ENCODE data around the gene TNS1. TPM values are rescaled to one million over a fixed set of nuclear protein-coding genes. Genes with fewer than 3 reads are reported as not detected.

TNS1 gene
- total RNA-seq, 1 experiment from 2014 or later: 0.49 TPM

DNA sequence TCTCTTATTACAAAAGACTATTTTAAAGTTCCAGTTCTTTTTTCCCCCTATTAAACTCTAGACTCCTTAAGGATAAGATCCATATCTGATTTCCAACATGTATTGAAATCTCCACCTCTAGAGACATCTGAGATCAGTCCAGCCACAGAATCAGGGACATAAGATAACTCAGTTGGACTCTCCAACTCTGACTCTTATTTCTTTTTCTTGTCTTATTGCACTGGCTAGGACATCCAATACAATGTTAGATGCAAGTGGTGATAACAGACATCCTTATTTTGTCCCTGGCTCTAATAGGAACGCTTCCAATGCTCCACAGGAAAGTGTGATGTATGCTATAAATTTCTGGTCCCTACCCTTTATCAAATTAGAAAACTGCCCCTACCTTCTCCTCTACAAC, 158.1 kb downstream of the TNS1 start:
- no TSS peak for BruUV-seq (replicated peaks)
- in situ Hi-C loops (cut with HindIII; ENCODE audit: low pct_unique_long_range_greater_than_20kb, low sequenced_read_pairs): no loop called here
- CTCF ChIA-PET: no interaction called here

GRCh38 chr2:217843324-217843723, 159.5 kb downstream of the TNS1 start:
- Histone ChIP-seq H3K9me3 (ENCODE audit: control insufficient read depth, insufficient read depth, low read depth, low read length) (no peaks in the 10 kb centered on the region), H3K36me3 (ENCODE audit: control insufficient read depth, insufficient read depth, low read length) (no peaks in the 10 kb centered on the region), H3K4me1 (ENCODE audit: control insufficient read depth, insufficient read depth, low read length) (no peaks in the 10 kb centered on the region), H3K27me3 (ENCODE audit: control insufficient read depth, insufficient read depth, low read length) (peaks cover 4% of the 10 kb centered on the region; the same call in 1 of the 2 replicates), H3K4me3 (ENCODE audit: low read depth in 2 of 2, low read length in 2 of 2) (no peak overlapping the region), H3K27ac (ENCODE audit: low read length) (no peak overlapping the region)
- ChIA-PET CTCF (interaction anchor here (0.6 kb wide), 1 partner anchor 375 kb away, joined by 3 read pairs; no protein-coding TSS in a partner anchor), POLR2A (no interaction called here)
- intact Hi-C loops (cut with micrococcal nuclease; ENCODE audit: unreplicated experiment) (no loop called here), in situ Hi-C loops (cut with HindIII; ENCODE audit: low pct_unique_long_range_greater_than_20kb, low sequenced_read_pairs) (no loop called here)
- ATAC-seq (no peak), DNase-seq (ENCODE audit: low read depth, low spot score) (no peak)
- no TSS peak for BruUV-seq (replicated peaks)
- no peak for TF ChIP-seq POLR2AphosphoS5 (IDR thresholded peaks at IDR 0.05; ENCODE audit: low read depth, low read length)
- TF ChIP-seq, protein P1, sequence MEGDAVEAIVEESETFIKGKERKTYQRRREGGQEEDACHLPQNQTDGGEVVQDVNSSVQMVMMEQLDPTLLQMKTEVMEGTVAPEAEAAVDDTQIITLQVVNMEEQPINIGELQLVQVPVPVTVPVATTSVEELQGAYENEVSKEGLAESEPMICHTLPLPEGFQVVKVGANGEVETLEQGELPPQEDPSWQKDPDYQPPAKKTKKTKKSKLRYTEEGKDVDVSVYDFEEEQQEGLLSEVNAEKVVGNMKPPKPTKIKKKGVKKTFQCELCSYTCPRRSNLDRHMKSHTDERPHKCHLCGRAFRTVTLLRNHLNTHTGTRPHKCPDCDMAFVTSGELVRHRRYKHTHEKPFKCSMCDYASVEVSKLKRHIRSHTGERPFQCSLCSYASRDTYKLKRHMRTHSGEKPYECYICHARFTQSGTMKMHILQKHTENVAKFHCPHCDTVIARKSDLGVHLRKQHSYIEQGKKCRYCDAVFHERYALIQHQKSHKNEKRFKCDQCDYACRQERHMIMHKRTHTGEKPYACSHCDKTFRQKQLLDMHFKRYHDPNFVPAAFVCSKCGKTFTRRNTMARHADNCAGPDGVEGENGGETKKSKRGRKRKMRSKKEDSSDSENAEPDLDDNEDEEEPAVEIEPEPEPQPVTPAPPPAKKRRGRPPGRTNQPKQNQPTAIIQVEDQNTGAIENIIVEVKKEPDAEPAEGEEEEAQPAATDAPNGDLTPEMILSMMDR (IDR thresholded peaks at IDR 0.05): no peak
- TF ChIP-seq, protein P2, sequence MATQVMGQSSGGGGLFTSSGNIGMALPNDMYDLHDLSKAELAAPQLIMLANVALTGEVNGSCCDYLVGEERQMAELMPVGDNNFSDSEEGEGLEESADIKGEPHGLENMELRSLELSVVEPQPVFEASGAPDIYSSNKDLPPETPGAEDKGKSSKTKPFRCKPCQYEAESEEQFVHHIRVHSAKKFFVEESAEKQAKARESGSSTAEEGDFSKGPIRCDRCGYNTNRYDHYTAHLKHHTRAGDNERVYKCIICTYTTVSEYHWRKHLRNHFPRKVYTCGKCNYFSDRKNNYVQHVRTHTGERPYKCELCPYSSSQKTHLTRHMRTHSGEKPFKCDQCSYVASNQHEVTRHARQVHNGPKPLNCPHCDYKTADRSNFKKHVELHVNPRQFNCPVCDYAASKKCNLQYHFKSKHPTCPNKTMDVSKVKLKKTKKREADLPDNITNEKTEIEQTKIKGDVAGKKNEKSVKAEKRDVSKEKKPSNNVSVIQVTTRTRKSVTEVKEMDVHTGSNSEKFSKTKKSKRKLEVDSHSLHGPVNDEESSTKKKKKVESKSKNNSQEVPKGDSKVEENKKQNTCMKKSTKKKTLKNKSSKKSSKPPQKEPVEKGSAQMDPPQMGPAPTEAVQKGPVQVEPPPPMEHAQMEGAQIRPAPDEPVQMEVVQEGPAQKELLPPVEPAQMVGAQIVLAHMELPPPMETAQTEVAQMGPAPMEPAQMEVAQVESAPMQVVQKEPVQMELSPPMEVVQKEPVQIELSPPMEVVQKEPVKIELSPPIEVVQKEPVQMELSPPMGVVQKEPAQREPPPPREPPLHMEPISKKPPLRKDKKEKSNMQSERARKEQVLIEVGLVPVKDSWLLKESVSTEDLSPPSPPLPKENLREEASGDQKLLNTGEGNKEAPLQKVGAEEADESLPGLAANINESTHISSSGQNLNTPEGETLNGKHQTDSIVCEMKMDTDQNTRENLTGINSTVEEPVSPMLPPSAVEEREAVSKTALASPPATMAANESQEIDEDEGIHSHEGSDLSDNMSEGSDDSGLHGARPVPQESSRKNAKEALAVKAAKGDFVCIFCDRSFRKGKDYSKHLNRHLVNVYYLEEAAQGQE (IDR thresholded peaks at IDR 0.05; ENCODE audit: insufficient read depth in 1 of 2, low read depth in 2 of 2, low read length in 1 of 2): no peak
- TF ChIP-seq TCF7L2 (IDR thresholded peaks at IDR 0.05; ENCODE audit: low read depth, low read length): no peak
- no peak for TF ChIP-seq SIN3A (IDR thresholded peaks at IDR 0.05; ENCODE audit: borderline replicate concordance, insufficient read depth, low read depth, low read length)

More for the DNA sequence above, 158.1 kb downstream of the TNS1 start:
- TF ChIP-seq TCF7L2 (IDR thresholded peaks at IDR 0.05; ENCODE audit: low read depth, low read length): no peak
- TF ChIP-seq, protein P1 (IDR thresholded peaks at IDR 0.05): no peak
- TF ChIP-seq POLR2AphosphoS5 (IDR thresholded peaks at IDR 0.05; ENCODE audit: low read depth, low read length): no peak
- TF ChIP-seq SIN3A (IDR thresholded peaks at IDR 0.05; ENCODE audit: borderline replicate concordance, insufficient read depth, low read depth, low read length): no peak
- TF ChIP-seq, protein P2 (IDR thresholded peaks at IDR 0.05; ENCODE audit: insufficient read depth in 1 of 2, low read depth in 2 of 2, low read length in 1 of 2): no peak
- POLR2A ChIA-PET: no interaction called here
- Histone ChIP-seq H3K36me3 (ENCODE audit: control insufficient read depth, insufficient read depth, low read length) (no peaks in the 10 kb centered on the region), H3K27ac (ENCODE audit: low read length) (no peak overlapping the region), H3K4me1 (ENCODE audit: control insufficient read depth, insufficient read depth, low read length) (no peaks in the 10 kb centered on the region), H3K9me3 (ENCODE audit: control insufficient read depth, insufficient read depth, low read depth, low read length) (no peaks in the 10 kb centered on the region), H3K27me3 (ENCODE audit: control insufficient read depth, insufficient read depth, low read length) (peaks cover 4% of the 10 kb centered on the region; the same call in 1 of the 2 replicates), H3K4me3 (ENCODE audit: low read depth in 2 of 2, low read length in 2 of 2) (no peak overlapping the region)
- ATAC-seq (no peak), DNase-seq (ENCODE audit: low read depth, low spot score) (no peak)
- intact Hi-C loops (cut with micrococcal nuclease; ENCODE audit: unreplicated experiment): no loop called here

Measured in Panc1 (cell line).